HEK293 (cell line): ENCODE measurements around the gene RHBDL2.

Experiments
- CTCF ChIA-PET: fragments of 350-600 bp; formaldehyde crosslinking; extraction: SDS; loops from one replicate; lab custom pipeline; 2021; ENCODE audit warnings: antibody characterized with exemption; lab: Yijun Ruan, JAX
- POLR2A ChIA-PET: fragments of 300-600 bp; formaldehyde crosslinking; extraction: SDS; loops from one replicate; lab custom pipeline; 2020; ENCODE audit warnings: antibody characterized with exemption, inconsistent platforms; lab: Yijun Ruan, JAX
- H3K27ac ChIP-seq: fragments of 200-500 bp; sonication (Bioruptor generic); 2 replicates; pipeline ENCODE4 v1.5.1; 2014; ENCODE audit warnings: low read depth, low read length, control low read depth, inconsistent platforms; ENCODE audit errors: extremely low read depth
- H3K36me3 ChIP-seq, 2 experiments: fragments of 200-500 bp in 1 of 2; sonication (Bioruptor generic) in 1 of 2; 1 replicate in 1 of 2; 2 replicates in 1 of 2; pipeline ENCODE4 v1.5.1; 2014 to 2017; ENCODE audit warnings: inconsistent platforms in 2 of 2, low read length in 2 of 2; ENCODE audit not compliant: control insufficient read depth in 2 of 2, insufficient read depth in 1 of 2
- H3K4me1 ChIP-seq: fragments of 200-500 bp; sonication (Bioruptor generic); 2 replicates; pipeline ENCODE4 v1.5.1; 2014; ENCODE audit warnings: mild to moderate bottlenecking, low read length, inconsistent platforms; ENCODE audit not compliant: control insufficient read depth, insufficient read depth
- H3K4me3 ChIP-seq: 2 replicates; pipeline ENCODE4 v1.5.1; 2011; ENCODE audit warnings: low read depth, mild to moderate bottlenecking, control low read depth, low read length, moderate library complexity
- H3K9me3 ChIP-seq: fragments of 200-500 bp; sonication (Bioruptor generic); 2 replicates; pipeline ENCODE4 v1.5.1; 2014; ENCODE audit warnings: low read depth, low read length, inconsistent platforms; ENCODE audit not compliant: control insufficient read depth, insufficient read depth
- BCL6B ChIP-seq: fragments of 450-650 bp; formaldehyde crosslinking; IDR thresholded peaks from 2 replicates; pipeline ENCODE4 v1.5.1; 2017; ENCODE audit warnings: missing biosample characterization, missing genetic modification characterization
- CTCF ChIP-seq: fragments of 450-650 bp; formaldehyde crosslinking; IDR thresholded peaks from 2 replicates; pipeline ENCODE4 v1.5.1; 2016; ENCODE audit warnings: missing biosample characterization, missing genetic modification characterization
- KLF7 ChIP-seq: fragments of 450-650 bp; formaldehyde crosslinking; IDR thresholded peaks from 2 replicates; pipeline ENCODE4 v1.5.1; 2016; ENCODE audit warnings: missing biosample characterization, missing genetic modification characterization, borderline replicate concordance
- OSR2 ChIP-seq: fragments of 450-650 bp; formaldehyde crosslinking; IDR thresholded peaks from 2 replicates; pipeline ENCODE4 v1.5.1; 2016; ENCODE audit warnings: missing biosample characterization, missing genetic modification characterization
- PRDM10 ChIP-seq: fragments of 450-650 bp; formaldehyde crosslinking; IDR thresholded peaks from 2 replicates; pipeline ENCODE4 v1.5.1; 2016; ENCODE audit warnings: missing biosample characterization, missing genetic modification characterization
- ZBTB48 ChIP-seq: fragments of 450-650 bp; formaldehyde crosslinking; IDR thresholded peaks from 2 replicates; pipeline ENCODE4 v1.5.1; 2016; ENCODE audit warnings: missing biosample characterization, missing genetic modification characterization
- ZNF121 ChIP-seq: fragments of 450-650 bp; formaldehyde crosslinking; IDR thresholded peaks from 2 replicates; pipeline ENCODE4 v1.5.1; 2016; ENCODE audit warnings: missing biosample characterization, missing genetic modification characterization
- ZNF155 ChIP-seq: fragments of 450-650 bp; formaldehyde crosslinking; IDR thresholded peaks from 2 replicates; pipeline ENCODE4 v1.5.1; 2016; ENCODE audit warnings: missing biosample characterization, missing genetic modification characterization
- ZNF19 ChIP-seq: fragments of 450-650 bp; formaldehyde crosslinking; IDR thresholded peaks from 2 replicates; pipeline ENCODE4; 2016; ENCODE audit warnings: missing biosample characterization, missing genetic modification characterization, low read depth
- ZNF221 ChIP-seq: fragments of 450-650 bp; formaldehyde crosslinking; IDR thresholded peaks from 2 replicates; pipeline ENCODE4 v1.5.1; 2017; ENCODE audit warnings: missing biosample characterization, missing genetic modification characterization, borderline replicate concordance
- ZNF341 ChIP-seq: fragments of 450-650 bp; formaldehyde crosslinking; IDR thresholded peaks from 2 replicates; pipeline ENCODE4; 2016; ENCODE audit warnings: low read depth, missing biosample characterization, missing genetic modification characterization
- ZNF354C ChIP-seq: fragments of 450-650 bp; formaldehyde crosslinking; IDR thresholded peaks from 2 replicates; pipeline ENCODE4 v1.5.1; 2016; ENCODE audit warnings: missing biosample characterization, missing genetic modification characterization, low read depth, borderline replicate concordance
- ZNF404 ChIP-seq: fragments of 450-650 bp; formaldehyde crosslinking; IDR thresholded peaks from 2 replicates; pipeline ENCODE4 v1.5.1; 2017; ENCODE audit warnings: missing biosample characterization, missing genetic modification characterization
- ZNF426 ChIP-seq: fragments of 450-650 bp; formaldehyde crosslinking; IDR thresholded peaks from 2 replicates; pipeline ENCODE4 v1.5.1; 2017; ENCODE audit warnings: missing biosample characterization, missing genetic modification characterization, mild to moderate bottlenecking, inconsistent platforms, moderate library complexity
- ZNF548 ChIP-seq: fragments of 450-650 bp; formaldehyde crosslinking; IDR thresholded peaks from 2 replicates; pipeline ENCODE4 v1.5.1; 2016; ENCODE audit warnings: missing biosample characterization, missing genetic modification characterization
- ZNF561 ChIP-seq: fragments of 450-650 bp; IDR thresholded peaks from 2 replicates; pipeline ENCODE4 v1.5.1; 2018; ENCODE audit warnings: missing biosample characterization, missing genetic modification characterization, borderline replicate concordance
- ZNF585B ChIP-seq: fragments of 450-650 bp; formaldehyde crosslinking; IDR thresholded peaks from 2 replicates; pipeline ENCODE4 v1.5.1; 2016; ENCODE audit warnings: missing biosample characterization, missing genetic modification characterization
- ZNF658 ChIP-seq: fragments of 450-650 bp; formaldehyde crosslinking; IDR thresholded peaks from 2 replicates; pipeline ENCODE4; 2016; ENCODE audit warnings: missing biosample characterization, missing genetic modification characterization
- ZNF670 ChIP-seq: fragments of 450-650 bp; formaldehyde crosslinking; IDR thresholded peaks from 2 replicates; pipeline ENCODE4 v1.5.1; 2016; ENCODE audit warnings: missing biosample characterization, missing genetic modification characterization, low read depth
- ZSCAN23 ChIP-seq: fragments of 450-650 bp; formaldehyde crosslinking; IDR thresholded peaks from 2 replicates; pipeline ENCODE4 v1.5.1; 2016; ENCODE audit warnings: missing biosample characterization, missing genetic modification characterization
- ZSCAN4 ChIP-seq: fragments of 450-650 bp; formaldehyde crosslinking; IDR thresholded peaks from 2 replicates; pipeline ENCODE4 v1.5.1; 2017; ENCODE audit warnings: missing biosample characterization, missing genetic modification characterization
- ZXDB ChIP-seq: fragments of 450-650 bp; formaldehyde crosslinking; IDR thresholded peaks from 2 replicates; pipeline ENCODE4 v1.5.1; 2016; ENCODE audit warnings: missing biosample characterization, missing genetic modification characterization

Gene RHBDL2

GRCh38 chr1:38941093-38941492 lies 537 bp downstream of the RHBDL2 start (continued):
- TF ChIP-seq ZSCAN23, result no peak

GRCh38 chr1:38940339-38941047 lies 1.1 kb downstream of the RHBDL2 start:
- no peaks in the 10 kb centered on the region for H3K4me1 ChIP-seq
- peak; percentile 33; the same call in 1 of the 2 replicates for TF ChIP-seq ZNF121 (tag by site-specific recombination)
- no peak for TF ChIP-seq ZSCAN23
- H3K36me3 ChIP-seq, result no peaks in the 10 kb centered on the region
- ChIA-PET POLR2A (no interaction called here), CTCF (interaction anchor here (0.6 kb wide), 1 partner anchor 65 kb away, joined by 3 read pairs; no protein-coding TSS in a partner anchor)
- H3K4me3 ChIP-seq, result no peak overlapping the region
- no peak overlapping the region for H3K27ac ChIP-seq
- H3K9me3 ChIP-seq, result no peaks in the 10 kb centered on the region

GRCh38 chr1:38938722-38939260 lies 2.8 kb downstream of the RHBDL2 start:
- Histone ChIP-seq H3K9me3 (no peaks in the 10 kb centered on the region), H3K4me1 (no peaks in the 10 kb centered on the region), H3K27ac (no peak overlapping the region), H3K36me3 (no peaks in the 10 kb centered on the region), H3K4me3 (no peak overlapping the region)
- ChIA-PET CTCF (no interaction called here), POLR2A (no interaction called here)
- TF ChIP-seq ZNF585B (no peak), ZNF561 (tag by site-specific recombination) (no peak), OSR2 (no peak), CTCF (tag by site-specific recombination) (no peak), ZNF426 (no peak), PRDM10 (tag by site-specific recombination) (no peak), ZSCAN4 (tag by site-specific recombination) (no peak), ZNF354C (tag by site-specific recombination) (no peak), ZBTB48 (tag by site-specific recombination) (no peak), ZNF404 (no peak), ZNF658 (no peak), ZNF548 (tag by site-specific recombination) (no peak), BCL6B (tag by site-specific recombination) (no peak), KLF7 (tag by site-specific recombination) (no peak), ZNF155 (tag by site-specific recombination) (no peak), ZXDB (tag by site-specific recombination) (no peak), ZNF19 (tag by site-specific recombination) (no peak), ZNF670 (tag by site-specific recombination) (no peak), ZNF221 (tag by site-specific recombination) (no peak), ZNF341 (tag by site-specific recombination) (no peak)
